ENCODE data around the gene KCTD21. TPM values are rescaled to one million over a fixed set of nuclear protein-coding genes. Genes with fewer than 3 reads are reported as not detected.
A peak's percentile ranks its signal among the peaks of the same experiment; 100 is the strongest.
"Not testable (repeated sequence)": the region's sequence is repeated elsewhere in the genome, so short reads cannot be mapped to it uniquely, and the experiment has no call there.

KCTD21 gene
- total RNA-seq, 2 donors from 2014 or later: 22.4 to 31.8 TPM

GRCh38 chr11:78224506-78224905 is 36.1 kb upstream of the KCTD21 start:
- H3K36me3 Mint-ChIP-seq (ENCODE audit: insufficient read depth in 2 of 2): peaks cover 14 to 21% of the 10 kb centered on the region in 2 donors
- no peak for DNase-seq
- peaks cover 0 to under 1% of the 10 kb centered on the region in 2 donors for H3K9me3 Mint-ChIP-seq
- H3K4me1 Mint-ChIP-seq (ENCODE audit: low read depth): peaks cover 72% of the 10 kb centered on the region
- no peak overlapping the region for H3K4me3 Mint-ChIP-seq
- H3K27me3 Mint-ChIP-seq (ENCODE audit: low read depth): no peaks in the 10 kb centered on the region
- ATAC-seq (replicated peaks in 1 of 2): no peak
- H3K27ac Mint-ChIP-seq: peak overlapping the region; percentile 3

GRCh38 chr11:78223320-78223954 is 35.0 kb upstream of the KCTD21 start:
- H3K4me1 Mint-ChIP-seq (ENCODE audit: low read depth): peaks cover 64% of the 10 kb centered on the region
- no peak overlapping the region for H3K4me3 Mint-ChIP-seq
- H3K9me3 Mint-ChIP-seq: no peaks in the 10 kb centered on the region
- H3K36me3 Mint-ChIP-seq (ENCODE audit: insufficient read depth in 2 of 2): peaks cover 14 to 23% of the 10 kb centered on the region in 2 donors
- DNase-seq (no peak), ATAC-seq (replicated peaks in 1 of 2) (no peak)
- H3K27me3 Mint-ChIP-seq (ENCODE audit: low read depth): no peaks in the 10 kb centered on the region
- no peak overlapping the region for H3K27ac Mint-ChIP-seq

- not testable (repeated sequence) for H3K9me3 Mint-ChIP-seq; H3K27ac Mint-ChIP-seq; DNase-seq; H3K4me3 Mint-ChIP-seq; ATAC-seq (replicated peaks in 1 of 2); H3K27me3 Mint-ChIP-seq (ENCODE audit: low read depth)
- peaks cover 14 to 22% of the 10 kb centered on the region in 2 donors for H3K36me3 Mint-ChIP-seq (ENCODE audit: insufficient read depth in 2 of 2)
- peaks cover 58% of the 10 kb centered on the region for H3K4me1 Mint-ChIP-seq (ENCODE audit: low read depth)
Measured at GRCh38 chr11:78222726-78223125, 34.3 kb upstream of the KCTD21 start.

GRCh38 chr11:78221396-78222315 is 33.2 kb upstream of the KCTD21 start:
- Mint-ChIP-seq H3K27ac (peak overlapping the region; percentile 6), H3K36me3 (ENCODE audit: insufficient read depth in 2 of 2) (peaks cover 15 to 20% of the 10 kb centered on the region in 2 donors), H3K4me3 (no peak overlapping the region), H3K27me3 (ENCODE audit: low read depth) (no peaks in the 10 kb centered on the region), H3K9me3 (no peaks in the 10 kb centered on the region), H3K4me1 (ENCODE audit: low read depth) (peaks cover 52% of the 10 kb centered on the region)
- ATAC-seq (replicated peaks in 1 of 2) (no peak), DNase-seq (no peak)

- H3K4me1 Mint-ChIP-seq (ENCODE audit: low read depth): peaks cover 49% of the 10 kb centered on the region
- peak overlapping the region in 1 of 2 donors; percentile 9 for H3K4me3 Mint-ChIP-seq
- DNase-seq (no peak), ATAC-seq (replicated peaks in 1 of 2) (peak; percentile 32 to 34)
- no peaks in the 10 kb centered on the region for H3K27me3 Mint-ChIP-seq (ENCODE audit: low read depth)
- peak overlapping the region; percentile 16 for H3K27ac Mint-ChIP-seq
- H3K9me3 Mint-ChIP-seq: no peaks in the 10 kb centered on the region
- peaks cover 15 to 19% of the 10 kb centered on the region in 2 donors for H3K36me3 Mint-ChIP-seq (ENCODE audit: insufficient read depth in 2 of 2)
Measured at GRCh38 chr11:78220218-78221157, 32.1 kb upstream of the KCTD21 start.

- H3K9me3 Mint-ChIP-seq: no peaks in the 10 kb centered on the region
- H3K27me3 Mint-ChIP-seq (ENCODE audit: low read depth): no peaks in the 10 kb centered on the region
- no peak overlapping the region for H3K27ac Mint-ChIP-seq
- no peak overlapping the region for H3K4me3 Mint-ChIP-seq
- ATAC-seq (replicated peaks in 1 of 2) (peak; percentile 25 to 42), DNase-seq (no peak)
- peaks cover 41% of the 10 kb centered on the region for H3K4me1 Mint-ChIP-seq (ENCODE audit: low read depth)
- H3K36me3 Mint-ChIP-seq (ENCODE audit: insufficient read depth in 2 of 2): peaks cover 11 to 15% of the 10 kb centered on the region in 2 donors
Measured at GRCh38 chr11:78219493-78220217, 31.2 kb upstream of the KCTD21 start.

- Mint-ChIP-seq H3K9me3 (no peaks in the 10 kb centered on the region), H3K4me3 (no peak overlapping the region), H3K27me3 (ENCODE audit: low read depth) (no peaks in the 10 kb centered on the region), H3K36me3 (ENCODE audit: insufficient read depth in 2 of 2) (peaks cover 9 to 12% of the 10 kb centered on the region in 2 donors), H3K4me1 (ENCODE audit: low read depth) (peaks cover 34% of the 10 kb centered on the region), H3K27ac (no peak overlapping the region)
- DNase-seq (no peak), ATAC-seq (replicated peaks in 1 of 2) (no peak)
Measured at GRCh38 chr11:78218707-78219492, 30.5 kb upstream of the KCTD21 start.

GRCh38 chr11:78217650-78218541 is 29.5 kb upstream of the KCTD21 start:
- Mint-ChIP-seq H3K36me3 (ENCODE audit: insufficient read depth in 2 of 2) (peaks cover 7% of the 10 kb centered on the region in 2 donors), H3K27me3 (ENCODE audit: low read depth) (no peaks in the 10 kb centered on the region), H3K4me3 (no peak overlapping the region), H3K9me3 (no peaks in the 10 kb centered on the region), H3K27ac (no peak overlapping the region), H3K4me1 (ENCODE audit: low read depth) (peaks cover 26% of the 10 kb centered on the region)
- ATAC-seq (replicated peaks in 1 of 2) (no peak), DNase-seq (no peak)

- no peaks in the 10 kb centered on the region for H3K27me3 Mint-ChIP-seq (ENCODE audit: low read depth)
- no peaks in the 10 kb centered on the region for H3K9me3 Mint-ChIP-seq
- peaks cover 31% of the 10 kb centered on the region for H3K4me1 Mint-ChIP-seq (ENCODE audit: low read depth)
- H3K4me3 Mint-ChIP-seq: no peak overlapping the region
- no peak for ATAC-seq (replicated peaks in 1 of 2)
- H3K36me3 Mint-ChIP-seq (ENCODE audit: insufficient read depth in 2 of 2): peaks cover 7 to 9% of the 10 kb centered on the region in 2 donors
- no peak for DNase-seq
- H3K27ac Mint-ChIP-seq: no peak overlapping the region
Measured at GRCh38 chr11:78216571-78217287, 28.3 kb upstream of the KCTD21 start.

GRCh38 chr11:78216021-78216420 is 27.6 kb upstream of the KCTD21 start:
- H3K36me3 Mint-ChIP-seq (ENCODE audit: insufficient read depth in 2 of 2): peaks cover 3 to 15% of the 10 kb centered on the region in 2 donors
- no peaks in the 10 kb centered on the region for H3K27me3 Mint-ChIP-seq (ENCODE audit: low read depth)
- no peak overlapping the region for H3K27ac Mint-ChIP-seq
- peaks cover 26% of the 10 kb centered on the region for H3K4me1 Mint-ChIP-seq (ENCODE audit: low read depth)
- H3K9me3 Mint-ChIP-seq: no peaks in the 10 kb centered on the region
- ATAC-seq (replicated peaks in 1 of 2) (no peak), DNase-seq (no peak)
- H3K4me3 Mint-ChIP-seq: no peak overlapping the region
